NB4 (cell line): ENCODE measurements around the gene IBA57.

Source experiments
- DNase-seq: peaks from one replicate; pipeline ENCODE4 v3.0.0; 2010; ENCODE audit warnings: low read depth
- H3K4me3 ChIP-seq: one replicate; pipeline ENCODE4 v1.5.1; 2011; ENCODE audit warnings: mild to moderate bottlenecking, low read depth, low read length, moderate library complexity
- CTCF ChIP-seq: IDR thresholded peaks from one replicate; pipeline ENCODE4 v1.5.1; 2012; ENCODE audit warnings: low read depth, low read length
- MAX ChIP-seq: IDR thresholded peaks from 2 replicates; pipeline ENCODE4 v1.6.1; 2011; ENCODE audit warnings: low read depth, low read length
- MYC ChIP-seq: IDR thresholded peaks from 2 replicates; pipeline ENCODE4 v1.6.1; 2011; ENCODE audit warnings: low read depth, low read length
- POLR2A ChIP-seq: IDR thresholded peaks from 2 replicates; pipeline ENCODE4 v1.6.1; 2011; ENCODE audit warnings: mild to moderate bottlenecking; ENCODE audit not compliant: insufficient read length; ENCODE audit errors: extremely low read depth

The IBA57 gene

GRCh38 chr1:228139406-228139930 lies 26.1 kb upstream of the IBA57 start:
- DNase-seq = no peak
- TF ChIP-seq CTCF (no peak), POLR2A (peak; percentile 76)
- peak overlapping the region; percentile 70 for H3K4me3 ChIP-seq

GRCh38 chr1:228139931-228140723 lies 25.5 kb upstream of the IBA57 start, which contains the start of gene GUK1:
TSS of gene GUK1 (plus strand) at chr1:228140279. CDS start at chr1:228140303, 24 bp downstream.
- peak; percentile 100 for DNase-seq
- peak; percentile 71 for TF ChIP-seq POLR2A
- no peak for TF ChIP-seq CTCF
- peak; percentile 48 for TF ChIP-seq MYC
- no peak; the same call in 1 of the 2 replicates for TF ChIP-seq MAX
- peak within 1 kb of the TSS; percentile 85 for H3K4me3 ChIP-seq

- TF ChIP-seq POLR2A (no peak), MYC (no peak), CTCF (no peak), MAX (no peak)
- H3K4me3 ChIP-seq = peak overlapping the region; percentile 85
- no peak for DNase-seq
Observed at GRCh38 chr1:228140724-228141225, 24.8 kb upstream of the IBA57 start.

- peak overlapping the region; percentile 85 for H3K4me3 ChIP-seq
- no peak for DNase-seq
- no peak for TF ChIP-seq CTCF
- TF ChIP-seq POLR2A = no peak
- TF ChIP-seq MYC = no peak
- no peak for TF ChIP-seq MAX
Observed at GRCh38 chr1:228141226-228142044, 24.2 kb upstream of the IBA57 start.

GRCh38 chr1:228142155-228142691 lies 23.4 kb upstream of the IBA57 start:
- no peak overlapping the region for H3K4me3 ChIP-seq
- no peak for DNase-seq
- TF ChIP-seq MYC = no peak
- no peak for TF ChIP-seq CTCF
- TF ChIP-seq MAX = no peak
- no peak for TF ChIP-seq POLR2A
